Cardiac muscle cell (in vitro differentiated cells and primary cell): ENCODE measurements around the gene EML4. TPM values are rescaled to one million over a fixed set of nuclear protein-coding genes. Genes with fewer than 3 reads are reported as not detected.

Experiments
- DNase-seq, 2 donors: peaks; one replicate each; pipeline versions ENCODE4 v3.0.0 to v3.0.0-alpha.2; 2010 to 2017; ENCODE audit warnings: low read depth in 1 of 2, low spot score in 1 of 2
- H3K27ac ChIP-seq: fragments of 200-600 bp; sonication (generic); 2 replicates; pipeline ENCODE4 v1.5.1; 2016
- H3K27me3 ChIP-seq: fragments of 200-600 bp; sonication (generic); 2 replicates; pipeline ENCODE4 v1.6.0; 2016; ENCODE audit warnings: control low read depth
- H3K36me3 ChIP-seq: fragments of 200-600 bp; sonication (generic); 2 replicates; pipeline ENCODE4 v1.5.1; 2016; ENCODE audit warnings: control low read depth
- H3K4me1 ChIP-seq: fragments of 200-600 bp; sonication (generic); 2 replicates; pipeline ENCODE4 v1.8.1; 2017; ENCODE audit warnings: low read depth, mild to moderate bottlenecking, mixed run types
- H3K4me3 ChIP-seq: fragments of 200-600 bp; sonication (generic); 2 replicates; pipeline ENCODE4 v1.5.1; 2016; ENCODE audit warnings: mild to moderate bottlenecking
- H3K9me3 ChIP-seq: fragments of 200-600 bp; sonication (generic); 2 replicates; pipeline ENCODE4 v1.5.1; 2017; ENCODE audit warnings: low read depth, mild to moderate bottlenecking, control low read depth
- polyA plus RNA-seq: library from polyadenylated mRNA; unstranded; fragments of >200 nt; fragmentation: Nextera tagmentation; extraction: Ambion mirVana; gene quantifications from 2 replicates; pipeline ENCODE4 v1.2.1, GENCODE V29; 2016
- total RNA-seq: library from RNA; depleted of rRNA; stranded (reverse); fragments of >200 nt; gene quantifications from 2 replicates; pipeline ENCODE4 v1.2.3, GENCODE V29; 2016
- TF ChIP-seq, protein P1 (sequence below): IDR thresholded peaks from 2 replicates; pipeline ENCODE4 v1.5.1; 2012; ENCODE audit warnings: low read depth, mild to moderate bottlenecking, low read length

The EML4 gene
- total and polyA plus RNA-seq, 2 experiments from 2014 or later: 46.6 to 56.2 TPM

DNA sequence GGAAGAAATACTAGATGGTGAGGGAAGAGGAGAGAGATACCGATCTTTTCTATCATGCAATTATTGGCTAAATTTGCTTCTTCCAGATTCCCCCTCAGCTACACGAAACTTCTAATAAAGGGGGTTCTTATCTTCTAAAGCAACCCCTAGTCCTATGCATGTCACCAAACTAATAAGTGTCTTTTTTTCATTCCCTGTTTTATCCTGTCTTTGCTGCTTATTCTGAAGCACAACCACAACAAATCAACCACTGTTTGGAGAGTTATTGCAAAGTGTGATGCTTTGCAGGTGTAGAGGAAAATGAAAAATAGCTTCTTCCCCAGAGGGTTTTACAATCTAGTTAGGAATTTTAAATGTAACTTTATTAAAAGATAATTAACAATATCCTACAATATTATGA is 60.8 kb downstream of the EML4 start:
- TF ChIP-seq, protein P1, sequence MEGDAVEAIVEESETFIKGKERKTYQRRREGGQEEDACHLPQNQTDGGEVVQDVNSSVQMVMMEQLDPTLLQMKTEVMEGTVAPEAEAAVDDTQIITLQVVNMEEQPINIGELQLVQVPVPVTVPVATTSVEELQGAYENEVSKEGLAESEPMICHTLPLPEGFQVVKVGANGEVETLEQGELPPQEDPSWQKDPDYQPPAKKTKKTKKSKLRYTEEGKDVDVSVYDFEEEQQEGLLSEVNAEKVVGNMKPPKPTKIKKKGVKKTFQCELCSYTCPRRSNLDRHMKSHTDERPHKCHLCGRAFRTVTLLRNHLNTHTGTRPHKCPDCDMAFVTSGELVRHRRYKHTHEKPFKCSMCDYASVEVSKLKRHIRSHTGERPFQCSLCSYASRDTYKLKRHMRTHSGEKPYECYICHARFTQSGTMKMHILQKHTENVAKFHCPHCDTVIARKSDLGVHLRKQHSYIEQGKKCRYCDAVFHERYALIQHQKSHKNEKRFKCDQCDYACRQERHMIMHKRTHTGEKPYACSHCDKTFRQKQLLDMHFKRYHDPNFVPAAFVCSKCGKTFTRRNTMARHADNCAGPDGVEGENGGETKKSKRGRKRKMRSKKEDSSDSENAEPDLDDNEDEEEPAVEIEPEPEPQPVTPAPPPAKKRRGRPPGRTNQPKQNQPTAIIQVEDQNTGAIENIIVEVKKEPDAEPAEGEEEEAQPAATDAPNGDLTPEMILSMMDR: no peak
- H3K36me3 ChIP-seq: no peaks in the 10 kb centered on the region
- H3K9me3 ChIP-seq: no peaks in the 10 kb centered on the region
- peaks cover 31% of the 10 kb centered on the region for H3K4me1 ChIP-seq
- H3K27ac ChIP-seq: no peak overlapping the region
- no peak overlapping the region for H3K4me3 ChIP-seq
- no peak for DNase-seq
- H3K27me3 ChIP-seq: no peaks in the 10 kb centered on the region

DNA sequence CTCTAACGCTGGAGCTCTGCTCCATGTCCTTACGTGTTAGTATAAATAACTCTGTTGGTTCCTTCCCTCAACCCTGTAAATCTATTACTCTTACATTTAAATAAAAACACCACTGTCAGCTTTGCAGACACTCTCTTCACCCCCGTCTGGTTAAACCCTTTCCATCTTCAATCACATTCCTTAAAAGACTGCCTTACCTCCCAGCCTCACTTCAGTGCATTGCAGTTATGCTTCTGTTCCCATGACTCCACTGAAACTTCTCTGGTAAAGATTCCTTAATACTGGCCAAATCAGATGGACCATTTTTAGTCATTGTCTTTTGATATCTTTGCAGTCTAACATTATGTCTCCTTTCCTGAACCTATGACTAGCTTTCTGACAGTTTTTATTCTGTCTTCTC is 61.7 kb downstream of the EML4 start:
- no peak for DNase-seq
- no peaks in the 10 kb centered on the region for H3K27me3 ChIP-seq
- H3K4me1 ChIP-seq: peaks cover 31% of the 10 kb centered on the region
- TF ChIP-seq, protein P1: no peak
- H3K4me3 ChIP-seq: no peak overlapping the region
- peak overlapping the region; percentile 4 for H3K27ac ChIP-seq
- H3K9me3 ChIP-seq: no peaks in the 10 kb centered on the region
- H3K36me3 ChIP-seq: no peaks in the 10 kb centered on the region

DNA sequence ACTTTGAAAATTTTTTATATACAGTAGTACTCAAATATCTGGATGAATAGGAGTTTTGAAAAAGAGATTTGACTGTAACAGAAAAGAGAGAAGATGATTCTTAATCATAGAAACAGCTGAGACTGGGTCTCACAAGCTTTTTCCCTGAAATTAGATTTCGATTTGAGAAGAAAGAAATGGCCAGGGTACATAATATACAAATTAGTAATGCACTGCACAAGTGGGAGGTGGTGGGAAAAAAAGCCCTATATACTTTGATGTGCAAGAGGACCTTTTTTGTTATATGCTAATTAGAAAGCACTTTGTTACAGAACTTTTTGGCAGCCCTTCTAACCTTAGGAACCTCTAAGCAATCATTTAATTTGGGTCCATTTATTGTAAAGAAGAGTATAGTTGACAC is 62.9 kb downstream of the EML4 start:
- Histone ChIP-seq H3K9me3 (no peaks in the 10 kb centered on the region), H3K4me3 (no peak overlapping the region), H3K4me1 (peaks cover 31% of the 10 kb centered on the region), H3K36me3 (no peaks in the 10 kb centered on the region), H3K27me3 (no peaks in the 10 kb centered on the region), H3K27ac (peak overlapping the region; percentile 29)
- TF ChIP-seq, protein P1: no peak
- no peak for DNase-seq

DNA sequence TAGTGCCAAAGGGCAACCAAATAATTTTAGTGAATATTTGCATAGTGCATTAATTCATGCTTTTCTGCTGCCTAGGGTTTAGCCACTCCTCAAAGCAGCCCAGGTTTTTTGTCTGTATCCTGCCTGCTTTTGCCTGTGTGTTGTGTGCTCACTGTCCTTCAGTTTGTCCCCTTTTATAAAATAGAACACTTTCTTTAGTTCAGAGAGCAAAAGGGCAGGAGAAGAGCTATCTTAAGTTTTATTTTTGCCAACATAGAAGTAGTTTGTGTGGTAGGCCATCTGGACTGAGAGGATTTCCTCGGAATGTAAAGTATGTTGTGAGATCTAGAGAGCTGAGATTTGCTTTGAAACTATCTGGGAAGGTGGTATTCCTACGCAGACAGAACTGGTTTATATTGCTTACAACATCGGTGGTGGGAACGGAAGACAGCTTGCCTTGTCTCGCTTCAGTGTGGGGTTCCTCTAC is 64.9 kb downstream of the EML4 start:
- Histone ChIP-seq H3K27me3 (no peaks in the 10 kb centered on the region), H3K36me3 (no peaks in the 10 kb centered on the region), H3K4me3 (no peak overlapping the region), H3K9me3 (no peaks in the 10 kb centered on the region), H3K4me1 (peaks cover 18% of the 10 kb centered on the region), H3K27ac (peak overlapping the region; percentile 96)
- TF ChIP-seq, protein P1: no peak
- DNase-seq: peak; percentile 32 to 75

DNA sequence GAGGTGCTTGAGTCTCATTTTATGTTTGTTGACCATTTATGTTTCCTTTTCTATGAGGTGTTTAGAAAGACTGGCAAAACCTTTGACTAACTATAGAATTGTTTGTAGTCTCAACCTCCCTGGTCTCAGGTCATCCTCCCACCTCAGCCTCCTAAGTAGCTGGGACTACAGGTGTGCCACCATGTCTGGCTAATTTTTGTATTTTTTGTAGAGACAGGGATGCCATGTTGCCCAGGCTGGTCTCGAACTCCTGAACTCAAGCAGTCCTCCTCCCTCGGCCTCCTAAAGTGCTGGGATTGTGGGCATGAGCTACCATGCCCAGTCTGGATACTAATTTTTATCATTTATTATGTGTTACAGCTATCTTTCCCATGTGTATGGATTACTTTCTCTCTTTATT is 67.8 kb downstream of the EML4 start:
- Histone ChIP-seq H3K36me3 (no peaks in the 10 kb centered on the region), H3K9me3 (no peaks in the 10 kb centered on the region), H3K27ac (no peak overlapping the region), H3K4me3 (no peak overlapping the region), H3K27me3 (no peaks in the 10 kb centered on the region), H3K4me1 (peaks cover 25% of the 10 kb centered on the region)
- DNase-seq: no peak
- TF ChIP-seq, protein P1: no peak
